A549 (cell line): ENCODE results near the gene HDAC10. TPM values are rescaled to one million over a fixed set of nuclear protein-coding genes. Genes with fewer than 3 reads are reported as not detected.

ENCODE experiments used
- ATAC-seq, 2 experiments: fragments of 200-7000 bp in 1 of 2; fragments of >200 bp in 1 of 2; cut with Nextera tagmentation in 1 of 2; cut with Tn5 transposase in 1 of 2; 3 replicates each; pipeline versions ENCODE4 v1.8.0 to v1.9.1; 2018 to 2020; ENCODE audit warnings: mild to moderate bottlenecking in 1 of 2, moderate library complexity in 1 of 2
- CTCF ChIA-PET: fragments of 300-600 bp; sonication (Branson Sonifier 250); formaldehyde crosslinking; extraction: SDS; loops from one replicate; lab custom pipeline; 2021; ENCODE audit warnings: antibody characterized with exemption, inconsistent platforms; lab: Yijun Ruan, JAX
- POLR2A ChIA-PET: fragments of 350-600 bp; formaldehyde crosslinking; extraction: SDS; loops from one replicate; lab custom pipeline; 2021; ENCODE audit warnings: antibody characterized with exemption, inconsistent platforms; lab: Yijun Ruan, JAX
- DNase-seq, 2 experiments: peaks; one replicate each; pipeline versions ENCODE4 v3.0.0 to v3.0.0-alpha.2; 2011 to 2016; ENCODE audit warnings: low read depth in 1 of 2, low spot score in 1 of 2
- FAIRE-seq: peaks from 2 replicates; lab custom pipeline; 2011; peaks lifted over from hg19 to GRCh38; lab: Jason Lieb, UNC
- H3K27ac ChIP-seq, 2 experiments: fragments of >200 bp; sonication (Bioruptor Twin); formaldehyde crosslinking; 3 replicates each; pipeline ENCODE4 v1.5.1; 2016 to 2017
- H3K4me1 ChIP-seq: fragments of >200 bp; sonication (Bioruptor Twin); formaldehyde crosslinking; 3 replicates; pipeline ENCODE4 v1.6.1; 2016
- H3K4me2 ChIP-seq: fragments of >200 bp; sonication (Bioruptor Twin); formaldehyde crosslinking; 3 replicates; pipeline ENCODE4 v1.6.1; 2016
- H3K4me3 ChIP-seq: fragments of >200 bp; sonication (Bioruptor Twin); formaldehyde crosslinking; 3 replicates; pipeline ENCODE4 v1.5.1; 2016
- H3K9me3 ChIP-seq: fragments of >200 bp; sonication (Bioruptor Twin); formaldehyde crosslinking; 3 replicates; pipeline ENCODE4 v1.6.1; 2016
- BHLHE40 ChIP-seq: IDR thresholded peaks from 2 replicates; pipeline ENCODE4 v1.6.1; 2012; ENCODE audit warnings: low read depth, low read length, inconsistent platforms
- CBX8 ChIP-seq: fragments of 200-600 bp; sonication (generic); IDR thresholded peaks from 2 replicates; pipeline ENCODE4 v1.6.1; 2016
- ELK1 ChIP-seq: fragments of 150-350 bp; IDR thresholded peaks from 2 replicates; pipeline ENCODE4 v1.6.1; 2014; ENCODE audit warnings: low read depth, mild to moderate bottlenecking, low read length
- EP300 ChIP-seq, 2 experiments: fragments of >200 bp; sonication (Bioruptor Twin); formaldehyde crosslinking; IDR thresholded peaks; 2 replicates in 1 of 2; 3 replicates in 1 of 2; pipeline ENCODE4 v1.6.1; 2016 to 2017
- ESRRA ChIP-seq: fragments of 150-350 bp; IDR thresholded peaks from 2 replicates; pipeline ENCODE4 v1.6.1; 2014; ENCODE audit warnings: mild to moderate bottlenecking, low read length, borderline replicate concordance
- FOSB ChIP-seq: fragments of 250-450 bp; sonication (Bioruptor Pico); IDR thresholded peaks from 2 replicates; pipeline ENCODE4 v1.5.0; 2020; ENCODE audit warnings: mild to moderate bottlenecking, moderate library complexity
- GATA3 ChIP-seq: IDR thresholded peaks from 2 replicates; pipeline ENCODE4 v1.6.1; 2012; ENCODE audit warnings: borderline replicate concordance
- HDAC2 ChIP-seq: fragments of 200-600 bp; sonication (generic); IDR thresholded peaks from 2 replicates; pipeline ENCODE4 v1.6.1; 2016
- HEYL ChIP-seq: fragments of 250-450 bp; sonication (Bioruptor Pico); IDR thresholded peaks from 2 replicates; pipeline ENCODE4 v1.8.0; 2021; ENCODE audit warnings: mild to moderate bottlenecking, moderate library complexity
- HMGXB4 ChIP-seq: fragments of 250-450 bp; sonication (Bioruptor Pico); IDR thresholded peaks from 2 replicates; pipeline ENCODE4 v1.5.0; 2021; ENCODE audit warnings: mild to moderate bottlenecking, moderate library complexity, borderline replicate concordance
- HOXB13 ChIP-seq: fragments of 250-450 bp; sonication (Bioruptor Pico); IDR thresholded peaks from 2 replicates; pipeline ENCODE4 v1.5.0; 2020; ENCODE audit warnings: low read depth, mild to moderate bottlenecking, moderate library complexity
- HOXB5 ChIP-seq: fragments of 250-450 bp; sonication (Bioruptor Pico); IDR thresholded peaks from 2 replicates; pipeline ENCODE4 v1.5.0; 2020; ENCODE audit warnings: mild to moderate bottlenecking, moderate library complexity
- JUN ChIP-seq, 2 experiments: fragments of >200 bp; sonication (Bioruptor Twin); formaldehyde crosslinking; IDR thresholded peaks; 2 replicates in 1 of 2; 3 replicates in 1 of 2; pipeline ENCODE4 v1.6.1; 2016 to 2017
- JUNB ChIP-seq: fragments of >200 bp; sonication (Bioruptor Twin); formaldehyde crosslinking; IDR thresholded peaks from 2 replicates; pipeline ENCODE4 v1.6.1; 2016
- MAFK ChIP-seq: fragments of 450-650 bp; IDR thresholded peaks from 2 replicates; pipeline ENCODE4 v1.6.1; 2014; ENCODE audit not compliant: partially characterized antibody
- MAX ChIP-seq: IDR thresholded peaks from 2 replicates; pipeline ENCODE4 v1.6.1; 2012
- MAZ ChIP-seq: fragments of 150-350 bp; IDR thresholded peaks from 2 replicates; pipeline ENCODE4 v1.6.1; 2014; ENCODE audit warnings: antibody characterized with exemption, low read depth, low read length, borderline replicate concordance
- MYC ChIP-seq: IDR thresholded peaks from 2 replicates; pipeline ENCODE4 v1.6.1; 2012; ENCODE audit warnings: mild to moderate bottlenecking, inconsistent platforms, low read length, improper control_type of control experiment, borderline replicate concordance
- NFE2L2 ChIP-seq: fragments of 150-350 bp; conservative IDR thresholded peaks from 2 replicates; pipeline ENCODE4 v1.6.1; 2014; ENCODE audit warnings: low read length
- NR3C1 ChIP-seq: fragments of >200 bp; sonication (Bioruptor Twin); formaldehyde crosslinking; IDR thresholded peaks from 3 replicates; pipeline ENCODE4 v1.6.1; 2017
- PBX3 ChIP-seq: IDR thresholded peaks from 2 replicates; pipeline ENCODE4 v1.6.1; 2012
- POLR2A ChIP-seq: IDR thresholded peaks from 2 replicates; pipeline ENCODE4 v1.6.1; 2012; ENCODE audit warnings: mild to moderate bottlenecking, low read length
- RCOR1 ChIP-seq: fragments of 150-350 bp; IDR thresholded peaks from 2 replicates; pipeline ENCODE4 v1.6.1; 2014; ENCODE audit warnings: antibody characterized with exemption, low read length, low read depth
- RFX5 ChIP-seq: fragments of 450-650 bp; IDR thresholded peaks from 2 replicates; pipeline ENCODE4 v1.7.1; 2014; ENCODE audit warnings: antibody characterized with exemption, mild to moderate bottlenecking, moderate library complexity
- SMC3 ChIP-seq: fragments of >200 bp; sonication (Bioruptor Twin); formaldehyde crosslinking; IDR thresholded peaks from 3 replicates; pipeline ENCODE4 v1.6.1; 2018; ENCODE audit warnings: inconsistent platforms
- TFCP2L1 ChIP-seq: fragments of 250-450 bp; sonication (Bioruptor Pico); IDR thresholded peaks from 2 replicates; pipeline ENCODE4 v1.5.0; 2021; ENCODE audit warnings: mild to moderate bottlenecking
- TP53 ChIP-seq: fragments of 250-450 bp; sonication (Bioruptor Pico); IDR thresholded peaks from 2 replicates; pipeline ENCODE4 v1.5.0; 2021; ENCODE audit warnings: mild to moderate bottlenecking, moderate library complexity
- ZC3H11A ChIP-seq: fragments of 450-650 bp; IDR thresholded peaks from 2 replicates; pipeline ENCODE4 v1.6.1; 2014; ENCODE audit warnings: antibody characterized with exemption, mild to moderate bottlenecking
- WGBS: methylation state at CpG from one replicate; pipeline ENCODE4 v1.1.6; 2017; ENCODE audit errors: missing lambda C conversion rate; 5-methylcytosine and 5-hydroxymethylcytosine counted together
- polyA plus RNA-seq, 4 experiments: library from polyadenylated mRNA; depleted of rRNA in 3 of 4; stranded (reverse); fragments of >200 nt; fragmentation: RNase III in 1 of 4; extraction: RNeasy Plus Mini Kit Qiagen cat#74134 plus additional on column Dnase treatment in 1 of 4; gene quantifications; 2 replicates in 3 of 4; 3 replicates in 1 of 4; pipeline ENCODE4 v1.2.3, GENCODE V29; 2011 to 2017
- TF ChIP-seq, protein P1 (sequence below): fragments of >200 bp; sonication (Bioruptor Twin); formaldehyde crosslinking; IDR thresholded peaks from 3 replicates; pipeline ENCODE4 v1.5.1; 2016

The HDAC10 gene
- polyA plus RNA-seq, 2 of the 4 experiments (the other 2 are of a cell fraction), result 2.4 to 12.0 TPM

DNA sequence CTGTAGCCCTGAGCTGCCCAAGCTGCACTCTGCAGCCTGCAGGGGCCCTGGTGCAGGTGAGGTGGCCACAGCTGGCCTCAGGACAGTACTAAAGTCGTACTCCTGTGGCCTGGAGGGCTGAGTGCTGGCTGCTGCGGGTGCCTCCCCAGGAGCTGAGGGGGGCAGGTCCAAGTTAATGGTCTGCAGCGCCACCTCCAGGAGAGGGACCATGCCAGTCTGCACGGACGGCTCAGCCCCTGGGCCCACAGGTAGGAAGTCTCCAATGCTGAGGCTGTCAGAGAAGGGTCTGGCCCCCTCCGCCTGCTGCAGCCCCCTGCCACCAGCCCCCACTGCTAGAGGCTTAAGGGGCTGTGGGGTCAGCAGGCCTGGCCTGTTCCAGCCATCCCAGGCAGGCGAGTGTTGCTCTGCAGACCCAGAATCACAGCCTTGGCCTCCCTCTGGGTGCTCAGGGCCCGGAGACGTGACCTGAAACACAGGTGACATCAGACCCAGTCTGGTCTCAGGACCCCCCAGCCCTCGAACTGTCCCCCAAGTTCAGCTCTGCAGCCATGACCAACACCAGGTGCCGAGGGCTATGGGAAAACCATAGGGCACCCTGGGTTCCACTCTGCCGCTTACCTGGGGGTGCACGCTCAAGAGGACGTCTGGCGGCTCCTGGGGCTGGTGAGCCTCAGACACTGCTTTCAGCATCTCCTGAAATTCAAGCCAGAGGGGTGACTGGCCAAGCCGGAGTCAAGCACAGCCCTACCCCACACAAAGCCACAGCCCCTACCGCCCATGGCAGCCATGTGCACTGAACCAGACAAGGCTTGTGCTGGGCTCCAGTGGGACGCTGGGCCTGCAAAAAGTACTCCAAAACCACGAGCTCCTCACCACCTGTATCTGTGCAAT lies 29.4 kb downstream of the HDAC10 start:
- Histone ChIP-seq H3K27ac (no peak overlapping the region), H3K4me3 (no peak overlapping the region), H3K4me1 (no peaks in the 10 kb centered on the region), H3K9me3 (no peaks in the 10 kb centered on the region), H3K4me2 (no peak overlapping the region)
- WGBS, result 96% methylated on average over 4 of the region's 19 CpGs
- CTCF ChIA-PET, result interaction anchor here (1.1 to 1.5 kb wide), 3 partner anchors 11 to 73 kb away, joined by 3 to 5 read pairs (median 3); no protein-coding TSS in a partner anchor
- POLR2A ChIA-PET, result no interaction called here
- DNase-seq (no peak), ATAC-seq (no peak), FAIRE-seq (no peak)
- TF ChIP-seq, protein P1, sequence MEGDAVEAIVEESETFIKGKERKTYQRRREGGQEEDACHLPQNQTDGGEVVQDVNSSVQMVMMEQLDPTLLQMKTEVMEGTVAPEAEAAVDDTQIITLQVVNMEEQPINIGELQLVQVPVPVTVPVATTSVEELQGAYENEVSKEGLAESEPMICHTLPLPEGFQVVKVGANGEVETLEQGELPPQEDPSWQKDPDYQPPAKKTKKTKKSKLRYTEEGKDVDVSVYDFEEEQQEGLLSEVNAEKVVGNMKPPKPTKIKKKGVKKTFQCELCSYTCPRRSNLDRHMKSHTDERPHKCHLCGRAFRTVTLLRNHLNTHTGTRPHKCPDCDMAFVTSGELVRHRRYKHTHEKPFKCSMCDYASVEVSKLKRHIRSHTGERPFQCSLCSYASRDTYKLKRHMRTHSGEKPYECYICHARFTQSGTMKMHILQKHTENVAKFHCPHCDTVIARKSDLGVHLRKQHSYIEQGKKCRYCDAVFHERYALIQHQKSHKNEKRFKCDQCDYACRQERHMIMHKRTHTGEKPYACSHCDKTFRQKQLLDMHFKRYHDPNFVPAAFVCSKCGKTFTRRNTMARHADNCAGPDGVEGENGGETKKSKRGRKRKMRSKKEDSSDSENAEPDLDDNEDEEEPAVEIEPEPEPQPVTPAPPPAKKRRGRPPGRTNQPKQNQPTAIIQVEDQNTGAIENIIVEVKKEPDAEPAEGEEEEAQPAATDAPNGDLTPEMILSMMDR, result no peak
- TF ChIP-seq CBX8, result no peak
- TF ChIP-seq MAX, result no peak
- no peak for TF ChIP-seq NFE2L2
- TF ChIP-seq EP300 (IDR thresholded peaks at IDR 0.05), result no peak
- TF ChIP-seq MAFK, result no peak
- no peak for TF ChIP-seq TFCP2L1 (CRISPR knock-in tag)
- TF ChIP-seq PBX3, result no peak
- no peak for TF ChIP-seq MYC
- TF ChIP-seq JUNB, result no peak
- TF ChIP-seq HEYL (CRISPR knock-in tag), result no peak
- no peak for TF ChIP-seq ZC3H11A
- TF ChIP-seq HOXB13, result no peak
- no peak for TF ChIP-seq SMC3
- TF ChIP-seq FOSB, result no peak

- FAIRE-seq, result no peak
- Histone ChIP-seq H3K4me3 (no peak overlapping the region), H3K4me1 (no peaks in the 10 kb centered on the region), H3K9me3 (no peaks in the 10 kb centered on the region), H3K27ac (no peak overlapping the region), H3K4me2 (no peak overlapping the region)
- no peak for ATAC-seq
- ChIA-PET CTCF (interaction anchor here (0.7 to 1.5 kb wide), 5 partner anchors 10 to 173 kb away, joined by 3 to 5 read pairs (median 3); no protein-coding TSS in a partner anchor), POLR2A (no interaction called here)
- WGBS, result 95% methylated on average over 31 of the region's 45 CpGs
- no peak for TF ChIP-seq JUN (IDR thresholded peaks at IDR 0.05)
- no peak for TF ChIP-seq MAZ
- TF ChIP-seq PBX3, result no peak
- TF ChIP-seq BHLHE40, result no peak
- TF ChIP-seq SMC3, result no peak
- no peak for TF ChIP-seq HDAC2
- TF ChIP-seq ESRRA, result no peak
- TF ChIP-seq RFX5, result no peak
- no peak for TF ChIP-seq TFCP2L1 (CRISPR knock-in tag)
- TF ChIP-seq ELK1, result no peak
- no peak for TF ChIP-seq TP53 (CRISPR knock-in tag)
- no peak for TF ChIP-seq GATA3
- TF ChIP-seq JUNB, result no peak
- no peak for TF ChIP-seq HOXB5
- no peak for TF ChIP-seq POLR2A
- TF ChIP-seq HEYL (CRISPR knock-in tag), result no peak
- TF ChIP-seq HMGXB4 (CRISPR knock-in tag), result no peak
- TF ChIP-seq RCOR1, result no peak
- no peak for TF ChIP-seq NR3C1
- DNase-seq, result no peak
Observed at GRCh38 chr22:50220603-50221409, 30.3 kb downstream of the HDAC10 start.
